ENCODE data around the gene DHRS7.

Gene DHRS7

GRCh38 chr14:60163693-60164092 lies 1.5 kb downstream of the DHRS7 start:
- peak overlapping the region in 9 of 11 experiments; percentile 87 to 97 (median 93); a peak in 11 of 22 replicates for H3K27ac ChIP-seq
- H3K36me3 ChIP-seq: peaks cover 0 to 38% (median 10%) of the 10 kb centered on the region in 11 experiments; a peak in 15 of 22 replicates
- H4K20me1 ChIP-seq: no peaks in the 10 kb centered on the region; a peak in 1 of 22 replicates
- no peaks in the 10 kb centered on the region for H3K9me3 ChIP-seq (replicated peaks in 1 of 11)
- TF ChIP-seq Cebpa-rat (IDR thresholded peaks at IDR 0.05): no peak
- no peaks in the 10 kb centered on the region for H3K27me3 ChIP-seq
- H3K4me2 ChIP-seq: peak overlapping the region; percentile 64 to 90 (median 78)
- peaks cover 22 to 62% (median 39%) of the 10 kb centered on the region in 10 experiments for H3K4me1 ChIP-seq
- H3K9ac ChIP-seq: peak overlapping the region in 9 of 11 experiments; percentile 88 to 97 (median 95); a peak in 11 of 22 replicates
- H3K4me3 ChIP-seq: peak overlapping the region; percentile 78 to 96 (median 88)

GRCh38 chr14:60161196-60162107 lies 3.7 kb downstream of the DHRS7 start:
- Histone ChIP-seq H3K9me3 (replicated peaks in 1 of 11) (no peaks in the 10 kb centered on the region), H3K4me3 (no peak overlapping the region), H3K27me3 (no peaks in the 10 kb centered on the region), H3K4me2 (peak overlapping the region in 8 of 11 experiments; percentile 0 to 90 (median 44); a peak in 12 of 22 replicates), H3K27ac (peak overlapping the region in 9 of 11 experiments; percentile 15 to 61 (median 36); a peak in 16 of 22 replicates), H3K4me1 (peaks cover 21 to 80% (median 48%) of the 10 kb centered on the region in 10 experiments), H3K36me3 (peaks cover 0 to 39% (median 10%) of the 10 kb centered on the region in 11 experiments; a peak in 15 of 22 replicates), H4K20me1 (no peaks in the 10 kb centered on the region; a peak in 1 of 22 replicates), H3K9ac (peak overlapping the region in 4 of 11 experiments; percentile 2 to 20 (median 9); a peak in 2 of 22 replicates)
- no peak for TF ChIP-seq Cebpa-rat (IDR thresholded peaks at IDR 0.05)

GRCh38 chr14:60160422-60160821 lies 4.8 kb downstream of the DHRS7 start:
- Histone ChIP-seq H3K27me3 (no peaks in the 10 kb centered on the region), H3K36me3 (peaks cover 0 to 45% (median 16%) of the 10 kb centered on the region in 11 experiments; a peak in 20 of 22 replicates), H4K20me1 (no peaks in the 10 kb centered on the region; a peak in 1 of 22 replicates), H3K4me2 (peak overlapping the region in 2 of 11 experiments; percentile 17 to 90; a peak in 1 of 22 replicates), H3K4me3 (no peak overlapping the region), H3K4me1 (peaks cover 10 to 81% (median 38%) of the 10 kb centered on the region in 10 experiments), H3K9ac (no peak overlapping the region), H3K9me3 (replicated peaks in 1 of 11) (no peaks in the 10 kb centered on the region), H3K27ac (peak overlapping the region in 1 of 11 experiments; percentile 19; a peak in 2 of 22 replicates)
- no peak for TF ChIP-seq Cebpa-rat (IDR thresholded peaks at IDR 0.05)

GRCh38 chr14:60154671-60155070 lies 10.5 kb downstream of the DHRS7 start:
- Histone ChIP-seq H3K4me2 (peak overlapping the region in 10 of 11 experiments; percentile 25 to 89 (median 84); a peak in 16 of 22 replicates), H3K4me1 (peaks cover 32 to 86% (median 54%) of the 10 kb centered on the region in 10 experiments), H3K27ac (peak overlapping the region; percentile 46 to 98 (median 96); a peak in 21 of 22 replicates), H3K4me3 (no peak overlapping the region), H3K36me3 (peaks cover 20 to 60% (median 39%) of the 10 kb centered on the region in 11 experiments; a peak in 21 of 22 replicates), H3K27me3 (no peaks in the 10 kb centered on the region), H4K20me1 (no peaks in the 10 kb centered on the region), H3K9me3 (replicated peaks in 1 of 11) (peaks cover 0 to 6% (median 0%) of the 10 kb centered on the region in 11 experiments; a peak in 1 of 22 replicates), H3K9ac (peak overlapping the region in 8 of 11 experiments; percentile 9 to 80 (median 35); a peak in 10 of 22 replicates)
- TF ChIP-seq Cebpa-rat (IDR thresholded peaks at IDR 0.05): no peak

GRCh38 chr14:60153991-60154390 lies 11.2 kb downstream of the DHRS7 start:
- peak overlapping the region in 10 of 11 experiments; percentile 9 to 80 (median 33); a peak in 15 of 22 replicates for H3K9ac ChIP-seq
- H3K9me3 ChIP-seq (replicated peaks in 1 of 11): peaks cover 0 to 6% (median 0%) of the 10 kb centered on the region in 11 experiments; a peak in 1 of 22 replicates
- H3K4me2 ChIP-seq: peak overlapping the region; percentile 19 to 89 (median 84)
- no peak for TF ChIP-seq Cebpa-rat (IDR thresholded peaks at IDR 0.05)
- H3K36me3 ChIP-seq: peaks cover 27 to 60% (median 45%) of the 10 kb centered on the region in 11 experiments; a peak in 21 of 22 replicates
- H3K4me3 ChIP-seq: peak overlapping the region in 2 of 10 experiments; percentile 5 to 11; a peak in 2 of 20 replicates
- no peaks in the 10 kb centered on the region for H4K20me1 ChIP-seq
- H3K4me1 ChIP-seq: peaks cover 32 to 80% (median 52%) of the 10 kb centered on the region in 10 experiments
- H3K27ac ChIP-seq: peak overlapping the region; percentile 46 to 98 (median 96); a peak in 21 of 22 replicates
- H3K27me3 ChIP-seq: no peaks in the 10 kb centered on the region

- H3K4me2 ChIP-seq: peak overlapping the region; percentile 66 to 89 (median 84)
These were observed 13.5 kb downstream of the DHRS7 start for GRCh38 chr14:60151715-60152114.

GRCh38 chr14:60134702-60135101 lies 30.5 kb downstream of the DHRS7 start:
- Histone ChIP-seq H3K9me3 (replicated peaks in 1 of 11) (peaks cover 0 to 13% (median 0%) of the 10 kb centered on the region in 11 experiments; a peak in 7 of 22 replicates), H3K27ac (no peak overlapping the region), H3K4me2 (no peak overlapping the region), H4K20me1 (no peaks in the 10 kb centered on the region), H3K4me1 (peaks cover 0 to 8% (median 2%) of the 10 kb centered on the region in 10 experiments; a peak in 7 of 20 replicates), H3K36me3 (peaks cover 18 to 74% (median 42%) of the 10 kb centered on the region in 11 experiments; a peak in 19 of 22 replicates), H3K9ac (no peak overlapping the region), H3K27me3 (no peaks in the 10 kb centered on the region), H3K4me3 (no peak overlapping the region)
- TF ChIP-seq Cebpa-rat (IDR thresholded peaks at IDR 0.05): no peak

More at GRCh38 chr14:60151715-60152114, 13.5 kb downstream of the DHRS7 start:
- H3K27me3 ChIP-seq: no peaks in the 10 kb centered on the region
- H3K9me3 ChIP-seq (replicated peaks in 1 of 11): peaks cover 0 to 6% (median 0%) of the 10 kb centered on the region in 11 experiments; a peak in 1 of 22 replicates
- peak overlapping the region; percentile 82 to 98 (median 96) for H3K27ac ChIP-seq
- H3K4me3 ChIP-seq: peak overlapping the region in 2 of 10 experiments; percentile 5 to 41; a peak in 4 of 20 replicates
- peaks cover 43 to 79% (median 67%) of the 10 kb centered on the region in 11 experiments for H3K36me3 ChIP-seq
- peak; percentile 74 to 97 (median 95) for TF ChIP-seq Cebpa-rat (IDR thresholded peaks at IDR 0.05)
- H3K9ac ChIP-seq: peak overlapping the region; percentile 45 to 82 (median 78); a peak in 21 of 22 replicates
- H3K4me1 ChIP-seq: peaks cover 32 to 60% (median 44%) of the 10 kb centered on the region in 10 experiments
- H4K20me1 ChIP-seq: no peaks in the 10 kb centered on the region

GRCh38 chr14:60133487-60133886 lies 31.7 kb downstream of the DHRS7 start:
- H3K9ac ChIP-seq: no peak overlapping the region

More at GRCh38 chr14:60133487-60133886, 31.7 kb downstream of the DHRS7 start:
- no peak overlapping the region for H3K27ac ChIP-seq
- H4K20me1 ChIP-seq: no peaks in the 10 kb centered on the region
- H3K27me3 ChIP-seq: no peaks in the 10 kb centered on the region
- H3K4me1 ChIP-seq: peaks cover 0 to 8% (median 2%) of the 10 kb centered on the region in 10 experiments; a peak in 7 of 20 replicates
- peaks cover 28 to 86% (median 53%) of the 10 kb centered on the region in 11 experiments; a peak in 20 of 22 replicates for H3K36me3 ChIP-seq
- peaks cover 0 to 17% (median 0%) of the 10 kb centered on the region in 11 experiments; a peak in 7 of 22 replicates for H3K9me3 ChIP-seq (replicated peaks in 1 of 11)
- H3K4me3 ChIP-seq: no peak overlapping the region
- H3K4me2 ChIP-seq: no peak overlapping the region
- TF ChIP-seq Cebpa-rat (IDR thresholded peaks at IDR 0.05): no peak

All from BLaER1 treated with 17β-estradiol and CSF1 and Interleukin-3, amounts not matched to agents 10 nM and 100 nM (cell line).